GM18517 (cell line): ENCODE measurements around the gene HTR2A.
A peak's percentile ranks its signal among the peaks of the same experiment; 100 is the strongest.

Experiments used
- ATAC-seq: cut with Tn5 transposase; IDR thresholded peaks from one replicate; pipeline ENCODE4 v1.9.1; 2021; ENCODE audit warnings: mild to moderate bottlenecking, moderate library complexity; ENCODE audit not compliant: unreplicated experiment

The HTR2A gene

DNA sequence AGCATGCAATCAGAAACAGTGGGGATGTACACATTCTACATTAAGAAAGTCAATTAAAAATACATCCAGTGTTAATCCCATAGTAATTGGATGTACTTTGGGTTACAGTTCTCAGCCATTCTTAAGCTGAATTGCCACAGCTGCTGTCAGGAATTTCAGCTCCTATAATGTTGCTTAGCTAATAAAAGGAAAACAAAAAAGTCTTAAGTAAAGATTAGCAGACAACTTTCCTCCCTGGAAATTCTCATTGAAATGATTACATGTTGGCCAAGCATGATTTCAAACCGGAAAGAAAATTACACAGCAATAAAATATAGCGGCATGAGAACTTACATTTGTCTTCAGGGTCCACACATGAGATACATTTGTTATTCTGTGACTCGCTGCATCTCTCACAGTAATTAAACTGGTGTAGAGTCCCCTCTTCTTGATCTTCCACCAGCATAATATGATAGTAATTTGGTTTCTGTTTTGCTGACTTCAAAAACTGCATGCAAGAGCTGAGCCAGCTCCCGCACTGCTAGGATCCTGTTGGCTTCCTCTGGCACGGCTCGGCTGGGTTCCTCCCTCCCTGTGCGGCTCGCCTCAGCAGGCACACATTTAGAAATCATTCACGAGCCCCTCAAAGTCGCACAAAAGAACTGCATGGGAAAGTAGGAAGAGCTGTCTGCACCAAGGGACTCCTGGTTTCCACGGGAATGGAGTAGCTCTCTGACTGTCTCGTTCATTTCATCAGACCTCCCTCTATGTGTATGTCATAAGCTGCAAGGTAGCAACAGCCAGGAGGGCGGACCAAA lies at the start of gene HTR2A:
Gene HTR2A, minus strand, starts transcription at position 713 of the 797 bp plus-strand sequence. CDS start 1,147 bp downstream, outside the sequence.
- no peak for ATAC-seq

GRCh38 chr13:46936525-46936924 lies 39.7 kb upstream of the HTR2A start:
- no peak for ATAC-seq

DNA sequence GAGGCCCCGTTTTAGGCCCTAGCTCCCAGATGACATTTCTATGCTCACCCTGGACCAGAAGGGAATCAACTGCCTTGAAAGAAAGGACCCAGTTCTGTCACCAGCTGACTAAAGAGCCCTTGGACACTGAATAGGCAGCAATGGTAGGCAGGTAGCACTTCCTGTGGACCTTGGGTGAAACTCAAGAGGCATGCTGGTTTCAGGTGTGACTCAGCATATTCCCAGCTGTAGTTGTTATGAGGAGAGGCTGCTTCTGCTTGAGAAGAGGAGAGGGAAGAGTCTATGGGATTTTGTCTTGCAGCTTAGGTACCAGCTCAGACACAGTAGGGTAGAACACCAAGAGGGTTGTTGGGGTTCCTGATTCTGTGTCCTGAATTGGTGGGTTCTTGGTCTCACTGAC lies 37.9 kb upstream of the HTR2A start:
- ATAC-seq: no peak

DNA sequence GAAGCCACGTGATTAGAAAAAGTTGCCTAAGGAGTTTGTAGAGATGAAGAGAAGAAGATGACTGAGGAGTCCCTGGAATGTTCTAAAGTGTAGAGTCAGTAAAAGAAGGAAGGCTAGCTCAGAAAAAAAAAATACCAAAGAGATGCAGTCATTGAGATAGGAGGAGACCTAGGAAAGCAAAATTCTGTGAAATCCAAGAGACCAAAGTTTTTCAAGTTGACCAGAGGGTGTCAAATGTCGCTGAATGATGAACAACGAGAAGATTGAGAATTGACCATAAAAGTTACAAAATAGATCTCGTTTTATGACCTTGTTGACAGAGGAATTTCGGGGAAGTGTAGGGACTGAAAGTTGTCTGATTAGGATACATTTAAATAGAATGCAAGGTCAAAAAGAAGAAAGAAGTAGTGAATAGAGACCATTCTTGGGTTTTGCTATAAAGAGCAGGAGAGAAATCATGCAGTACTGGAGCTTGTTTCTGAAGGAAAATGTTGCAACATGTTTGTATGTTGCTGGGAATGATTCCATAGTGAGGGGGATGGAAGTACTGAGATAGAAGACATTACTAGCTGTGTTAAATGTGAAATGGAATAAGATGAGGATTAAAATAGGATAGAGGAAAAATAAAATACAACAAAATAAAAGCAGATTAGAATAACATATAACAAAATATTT lies 30.2 kb upstream of the HTR2A start:
- ATAC-seq: no peak

DNA sequence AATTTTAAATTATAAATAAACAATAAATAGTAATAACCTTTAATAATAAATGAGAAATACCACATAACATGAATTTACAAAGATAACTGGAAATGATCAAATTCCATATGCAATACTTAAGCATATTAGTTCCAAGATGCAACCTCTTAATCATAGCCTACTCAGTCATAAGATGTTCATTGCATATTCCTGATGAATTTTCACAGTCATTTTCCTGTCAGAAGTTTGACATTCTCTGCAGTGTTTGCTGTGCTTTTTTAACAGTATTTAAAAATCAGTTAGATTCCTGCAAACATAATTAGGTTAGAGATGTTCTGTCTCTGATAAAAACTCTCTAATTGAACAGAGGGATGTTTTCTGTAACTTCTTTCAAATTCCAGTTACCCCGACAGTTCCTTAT lies 28.6 kb upstream of the HTR2A start:
- ATAC-seq: no peak

- no peak for ATAC-seq
These were observed 17.5 kb upstream of the HTR2A start for GRCh38 chr13:46914341-46914740.

GRCh38 chr13:46913757-46914156 lies 16.9 kb upstream of the HTR2A start:
- no peak for ATAC-seq

- ATAC-seq: no peak
These were observed 12.2 kb upstream of the HTR2A start for GRCh38 chr13:46909042-46909441.

- ATAC-seq: no peak
These were observed 11.6 kb upstream of the HTR2A start for GRCh38 chr13:46908501-46908900.

GRCh38 chr13:46906405-46906804 lies 9.6 kb upstream of the HTR2A start:
- ATAC-seq: no peak

DNA sequence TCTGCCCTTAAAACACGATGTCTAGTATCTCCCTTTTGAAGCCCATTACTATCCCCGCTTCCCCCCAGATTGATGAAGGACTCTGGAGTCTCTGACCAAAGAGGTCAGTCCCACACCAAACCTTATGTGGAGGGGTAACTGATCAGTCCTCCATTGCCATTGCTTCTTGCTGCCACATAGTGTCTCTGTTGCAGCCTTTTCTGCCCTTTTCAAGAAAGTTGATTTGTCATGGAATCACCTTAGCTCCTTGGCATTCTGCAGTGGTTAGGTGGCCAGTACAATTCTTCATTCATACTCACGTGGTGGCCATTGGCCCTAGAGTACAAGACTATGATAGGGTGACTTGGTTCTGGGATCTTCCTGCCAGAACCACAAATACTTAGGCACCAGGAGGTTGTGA lies 8.4 kb upstream of the HTR2A start:
- no peak for ATAC-seq

- no peak for ATAC-seq
These were observed 6.9 kb upstream of the HTR2A start for GRCh38 chr13:46903748-46904147.

DNA sequence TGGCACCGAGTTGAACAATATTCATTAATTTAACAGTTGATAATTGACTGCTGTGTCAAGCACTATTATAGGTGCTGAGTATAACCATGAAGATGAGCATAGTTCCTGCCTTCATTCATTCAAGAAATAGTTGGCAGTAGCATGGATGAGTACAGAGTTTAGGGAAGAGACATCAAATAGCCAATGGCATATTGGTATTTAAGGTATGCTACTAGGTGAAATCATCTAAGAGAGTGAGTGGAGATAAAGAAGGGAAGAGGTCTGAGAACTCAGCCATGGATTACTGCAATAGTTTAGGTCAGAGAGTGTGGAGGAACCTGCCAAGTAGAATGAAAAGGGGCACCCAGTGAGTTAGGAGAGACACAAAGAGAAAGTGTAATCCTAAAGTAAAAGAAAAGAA lies 4.9 kb upstream of the HTR2A start:
- no peak for ATAC-seq

- no peak for ATAC-seq
These were observed 2.9 kb upstream of the HTR2A start for GRCh38 chr13:46899801-46900200.

DNA sequence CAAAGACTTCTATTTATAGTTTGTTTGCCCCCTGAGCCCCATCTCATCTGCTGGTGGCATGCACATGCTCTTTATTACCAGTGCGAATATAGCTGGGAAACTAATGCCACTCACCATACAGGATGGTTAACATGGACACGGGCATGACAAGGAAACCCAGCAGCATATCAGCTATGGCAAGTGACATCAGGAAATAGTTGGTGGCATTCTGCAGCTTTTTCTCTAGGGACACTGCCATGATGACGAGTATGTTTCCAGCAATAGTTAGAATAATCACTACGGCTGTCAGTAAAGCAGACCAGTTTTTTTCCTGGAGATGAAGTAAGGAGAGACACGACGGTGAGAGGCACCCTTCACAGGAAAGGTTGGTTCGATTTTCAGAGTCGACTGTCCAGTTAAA lies 1.5 kb downstream of the HTR2A start:
- no peak for ATAC-seq

- ATAC-seq: no peak
These were observed 2.3 kb downstream of the HTR2A start for GRCh38 chr13:46894568-46894967.

- peak; percentile 72 for ATAC-seq
These were observed 2.9 kb downstream of the HTR2A start for GRCh38 chr13:46893798-46894560.

DNA sequence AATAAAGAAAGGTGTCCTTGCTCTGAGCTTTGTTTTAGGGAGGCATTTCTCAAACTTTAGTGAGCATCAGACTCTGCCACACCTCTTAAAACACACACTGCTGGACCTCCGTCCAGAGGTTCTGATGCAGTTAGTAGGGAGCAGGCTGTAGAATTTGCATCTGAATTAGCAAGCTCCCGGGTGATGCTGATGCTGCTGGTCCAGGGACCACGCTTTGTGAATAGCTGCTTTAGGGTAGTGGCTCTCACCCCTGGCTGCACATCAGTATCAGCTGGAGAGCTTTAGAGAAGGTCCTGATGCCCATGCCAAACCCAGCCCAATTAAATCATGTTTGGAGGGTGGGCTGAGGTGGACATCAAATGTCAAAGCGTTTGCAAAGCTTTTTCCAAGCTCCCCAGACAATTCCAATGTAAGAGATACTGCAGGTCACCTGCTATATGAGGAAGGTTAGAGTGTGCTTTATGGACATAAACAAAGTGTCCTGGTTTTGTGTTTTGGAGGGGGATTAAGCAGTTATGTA lies 3.6 kb downstream of the HTR2A start:
- no peak for ATAC-seq

- ATAC-seq: no peak
These were observed 11.8 kb downstream of the HTR2A start for GRCh38 chr13:46885018-46885417.

- no peak for ATAC-seq
These were observed 12.3 kb downstream of the HTR2A start for GRCh38 chr13:46884531-46884930.

GRCh38 chr13:46881621-46882020 lies 15.2 kb downstream of the HTR2A start:
- no peak for ATAC-seq
